Stomach smooth muscle (tissue), 2 donors: ENCODE results near the gene GTPBP2.

ENCODE experiments used
- H3K27ac ChIP-seq: one replicate; pipeline ENCODE4 v1.7.0; 2013; ENCODE audit warnings: mild to moderate bottlenecking, low read length, inconsistent platforms
- H3K27me3 ChIP-seq, 2 donors: one replicate each; pipeline ENCODE4 v1.7.0; 2013; ENCODE audit warnings: low read length in 2 of 2; ENCODE audit not compliant: insufficient read depth in 2 of 2, control insufficient read depth in 1 of 2
- H3K36me3 ChIP-seq, 2 donors: one replicate each; pipeline ENCODE4 v1.7.0; 2013; ENCODE audit warnings: low read length in 2 of 2; ENCODE audit not compliant: control insufficient read depth in 2 of 2, insufficient read depth in 2 of 2
- H3K4me1 ChIP-seq: one replicate; pipeline ENCODE4 v1.7.0; 2013; ENCODE audit warnings: low read length; ENCODE audit not compliant: control insufficient read depth, insufficient read depth
- H3K4me3 ChIP-seq, 2 donors: one replicate each; pipeline ENCODE4 v1.7.0; 2013; ENCODE audit warnings: low read length in 2 of 2
- H3K9ac ChIP-seq, 2 donors: one replicate each; pipeline ENCODE4 v1.7.0; 2013; ENCODE audit warnings: low read length in 2 of 2, mild to moderate bottlenecking in 1 of 2
- H3K9me3 ChIP-seq, 2 donors: one replicate each; pipeline ENCODE4 v1.7.0; 2013; ENCODE audit warnings: low read length in 2 of 2; ENCODE audit not compliant: control insufficient read depth in 2 of 2
- donor health status: healthy.
- donor health status: Pancreatic carcinoma.

GTPBP2 gene

DNA sequence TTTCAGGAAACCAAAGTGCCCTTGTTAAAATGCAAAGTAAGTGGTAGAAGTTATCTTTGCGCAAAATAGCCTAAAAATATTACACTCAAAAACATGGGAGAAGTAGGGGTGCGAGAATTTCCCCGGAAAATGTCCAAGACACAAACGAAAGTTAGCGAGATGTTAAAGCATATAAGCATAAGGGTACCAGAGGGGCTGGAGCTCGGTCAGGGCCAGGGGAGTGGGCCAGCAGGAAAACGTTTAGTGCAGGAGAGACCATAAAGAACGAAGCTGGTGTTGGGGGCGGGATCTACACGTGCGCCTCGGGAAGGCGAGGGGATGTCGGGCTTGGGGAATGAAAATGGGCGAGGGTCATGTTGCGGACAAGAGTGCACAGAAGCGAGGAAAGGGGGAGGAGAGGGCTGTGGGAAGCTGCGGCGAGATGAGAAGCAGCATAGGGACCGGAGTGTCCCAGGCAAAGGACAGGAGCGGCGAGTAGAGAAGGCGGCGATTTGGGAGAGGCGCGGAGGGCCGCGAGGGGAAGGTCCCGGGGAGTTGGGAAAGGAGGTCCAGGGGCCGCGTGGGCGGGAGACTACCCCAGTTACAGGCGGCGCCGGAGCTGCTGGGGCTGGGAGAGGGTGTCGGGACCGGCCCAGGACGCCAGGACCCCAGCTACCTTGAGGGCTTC lies 53.8 kb downstream of the GTPBP2 start:
- no peaks in the 10 kb centered on the region for H3K27me3 ChIP-seq
- H3K4me1 ChIP-seq, result peaks cover 6% of the 10 kb centered on the region
- H3K9me3 ChIP-seq, result no peaks in the 10 kb centered on the region
- peak overlapping the region; percentile 98 to 99 for H3K4me3 ChIP-seq
- peaks cover 3 to 14% of the 10 kb centered on the region in 2 donors for H3K36me3 ChIP-seq
- H3K27ac ChIP-seq, result no peak overlapping the region
- peak overlapping the region; percentile 69 to 81 for H3K9ac ChIP-seq

- Histone ChIP-seq H3K36me3 (peaks cover 10 to 21% of the 10 kb centered on the region in 2 donors), H3K9ac (no peak overlapping the region), H3K4me3 (no peak overlapping the region), H3K9me3 (no peaks in the 10 kb centered on the region), H3K27ac (no peak overlapping the region), H3K4me1 (peaks cover 6% of the 10 kb centered on the region), H3K27me3 (no peaks in the 10 kb centered on the region)
Observed at GRCh38 chr6:43572015-43572414, 57.0 kb downstream of the GTPBP2 start.

- Histone ChIP-seq H3K36me3 (peaks cover 13 to 25% of the 10 kb centered on the region in 2 donors), H3K4me1 (peaks cover 6% of the 10 kb centered on the region), H3K27ac (no peak overlapping the region), H3K4me3 (no peak overlapping the region), H3K9ac (no peak overlapping the region), H3K9me3 (no peaks in the 10 kb centered on the region), H3K27me3 (no peaks in the 10 kb centered on the region)
Observed at GRCh38 chr6:43570876-43571441, 58.1 kb downstream of the GTPBP2 start.
